ENCODE data around the gene C5orf63.

GRCh38 chr5:127011961-127012644 is 61.2 kb downstream of the C5orf63 start:
- TF ChIP-seq CTCF (IDR thresholded peaks at IDR 0.05): no peak
- TF ChIP-seq POLR2A (IDR thresholded peaks at IDR 0.05): no peak
